GM11168 (cell line): ENCODE measurements around the gene FAM200B.

Source experiments
- in situ Hi-C: fragments of 300-500 bp; cut with MboI; formaldehyde crosslinking; loops from one replicate; pipeline ENCODE4 v1.12.0; 2022; ENCODE audit warnings: low sequenced_read_pairs; ENCODE audit not compliant: unreplicated experiment

FAM200B gene

DNA sequence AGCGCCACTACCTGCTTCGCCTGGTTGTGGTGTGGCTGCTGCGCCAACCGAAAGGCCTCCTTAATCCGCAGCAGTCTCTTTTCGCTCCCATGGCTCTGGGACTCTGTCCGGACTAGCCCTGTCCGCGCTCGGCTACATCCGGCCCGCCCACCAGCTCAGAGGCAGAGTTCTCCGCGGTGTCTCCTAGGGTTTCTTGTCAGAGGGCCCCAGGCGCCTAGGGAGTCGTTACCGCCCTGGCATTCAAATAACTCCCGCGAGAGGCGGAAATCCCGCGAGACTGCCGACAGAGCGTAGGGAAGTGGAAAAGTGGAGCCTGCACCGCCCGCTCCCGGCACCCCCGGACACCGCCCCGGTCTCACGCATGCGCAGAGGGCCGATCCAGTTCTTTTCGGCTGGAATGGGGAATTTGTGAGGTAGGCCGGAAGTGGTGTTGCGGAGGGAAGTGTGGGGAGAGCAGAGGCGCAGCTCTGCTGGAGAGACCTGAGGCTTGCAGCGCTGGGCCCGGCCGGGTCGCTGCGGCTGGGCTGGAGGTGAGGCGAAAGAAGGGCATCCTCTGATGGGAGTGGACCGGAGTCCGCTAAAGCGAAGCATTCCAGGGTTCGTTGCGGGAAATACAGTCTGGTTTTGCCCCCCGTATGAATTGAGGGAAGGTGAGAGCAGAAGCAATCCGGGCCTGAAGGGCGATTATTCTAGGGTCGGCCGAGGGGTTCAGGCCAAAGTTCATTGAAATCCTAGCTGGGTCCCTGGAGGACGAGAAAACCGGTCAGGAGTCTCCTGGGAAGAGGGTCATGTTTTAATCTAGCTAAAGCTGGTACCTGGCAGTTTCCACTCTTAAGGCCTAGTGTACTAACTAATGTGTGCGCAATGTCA, at the start of gene FAM200B:
Gene FAM200B, plus strand, starts transcription at position 456 of the 870 bp plus-strand sequence. CDS start 5,151 bp downstream, outside the sequence.
- in situ Hi-C loops: no loop called here

DNA sequence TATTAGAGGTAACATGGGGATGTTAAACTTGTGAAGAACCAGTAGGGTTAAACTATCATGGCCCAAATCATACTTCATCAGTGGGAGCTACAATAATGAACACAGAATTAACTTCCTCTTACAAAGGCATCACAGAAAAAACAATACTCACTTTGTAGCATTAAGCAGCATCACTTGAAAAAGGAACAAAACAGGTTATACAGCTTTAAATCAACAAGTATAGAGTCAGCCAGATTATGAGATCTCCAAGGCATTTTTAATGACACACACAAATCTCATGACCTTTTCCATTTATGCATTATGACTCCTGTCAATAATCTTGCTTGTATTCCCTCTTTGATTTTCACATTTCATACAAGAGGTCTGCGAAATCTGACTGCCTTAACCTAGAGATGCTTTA, 44.8 kb upstream of the FAM200B start:
- in situ Hi-C loops: loop anchor here (25.0 kb wide), 1 partner anchor 400 kb away; no protein-coding TSS in a partner anchor

DNA sequence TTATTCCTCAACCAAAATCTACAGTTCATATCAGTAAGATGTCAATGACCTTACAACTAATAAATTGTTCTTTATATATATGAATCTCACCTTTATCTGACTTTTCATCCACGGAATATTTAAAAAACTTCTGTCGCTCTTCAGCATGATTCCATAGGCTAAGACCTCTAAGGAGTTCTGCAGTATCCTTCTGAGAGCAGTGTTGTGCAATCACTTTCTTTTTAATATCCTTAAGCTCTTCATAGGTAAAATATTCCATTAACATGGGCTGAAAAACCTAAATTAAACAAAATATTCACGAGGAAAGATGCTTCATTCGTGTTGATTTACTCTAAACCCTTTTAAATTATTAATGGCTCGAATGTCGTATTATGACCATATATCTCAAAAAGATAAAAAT, 43.2 kb upstream of the FAM200B start:
- in situ Hi-C loops: loop anchor here (25.0 kb wide), 1 partner anchor 401 kb away; no protein-coding TSS in a partner anchor

DNA sequence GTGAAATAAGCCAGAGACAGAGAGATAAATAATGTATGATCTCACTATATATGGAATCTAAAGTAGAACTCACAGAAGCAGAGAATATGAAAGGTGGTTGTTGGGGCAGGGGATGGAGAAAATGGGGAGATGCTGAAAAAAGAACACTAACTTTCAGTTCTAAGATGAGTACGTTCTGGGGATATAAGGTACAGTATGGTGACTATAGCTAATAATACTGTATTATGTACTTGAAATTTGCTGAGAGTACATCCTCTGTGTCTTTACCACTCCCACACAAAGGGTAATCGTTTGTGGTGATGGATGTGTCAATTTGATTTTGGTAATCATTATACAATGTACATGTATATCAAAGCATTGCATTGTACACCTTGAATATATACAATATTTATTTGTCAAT, 33.0 kb upstream of the FAM200B start:
- in situ Hi-C loops: loop anchor here (25.0 kb wide), 1 partner anchor 411 kb away; no protein-coding TSS in a partner anchor

DNA sequence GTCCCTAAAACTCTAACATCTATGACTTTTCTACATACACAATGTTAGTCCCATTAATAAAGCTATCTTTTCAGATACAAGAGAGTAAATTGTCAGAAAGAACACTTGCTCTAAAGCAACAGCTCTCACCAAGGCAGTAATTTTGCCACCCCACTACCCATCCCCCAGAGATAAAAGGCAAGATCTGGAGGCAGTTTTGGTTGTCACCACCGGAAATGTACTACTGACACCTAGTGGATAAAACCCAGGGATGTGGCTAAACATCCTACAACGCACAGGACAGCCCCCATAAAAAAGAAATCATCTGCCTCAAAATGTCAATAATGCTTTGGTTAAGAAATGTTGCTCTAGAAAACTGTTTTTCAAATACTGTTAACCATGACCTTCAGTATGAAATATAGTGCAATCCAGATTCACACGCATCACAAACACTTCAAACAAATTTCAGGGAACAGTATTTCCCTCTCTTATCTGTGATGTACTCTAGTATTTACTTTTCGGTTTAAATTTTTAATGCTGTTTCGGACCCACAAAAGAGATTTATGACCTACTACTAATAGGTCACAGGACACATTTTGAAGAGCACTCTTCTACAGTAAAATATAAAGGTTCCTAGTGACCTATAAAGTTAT, 31.6 kb upstream of the FAM200B start:
- in situ Hi-C loops: loop anchor here (25.0 kb wide), 1 partner anchor 413 kb away; no protein-coding TSS in a partner anchor

DNA sequence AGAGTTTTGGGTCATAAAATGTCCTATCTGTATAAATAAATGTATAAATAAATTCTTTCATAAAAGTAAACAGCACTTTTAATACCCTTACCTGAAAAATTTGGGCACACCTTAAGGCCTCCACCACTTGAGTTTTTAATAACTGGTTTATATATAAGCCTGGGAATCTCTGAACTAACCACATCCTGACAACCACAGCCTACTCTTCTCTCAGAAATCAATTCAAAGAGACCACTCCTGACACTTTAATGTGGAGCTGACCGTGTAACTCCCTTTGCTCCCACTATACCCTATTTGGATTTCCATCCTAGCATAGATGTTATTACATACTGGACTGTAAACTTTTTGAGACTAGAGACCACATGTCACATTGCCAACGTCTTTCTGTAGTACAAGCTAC, 30.0 kb upstream of the FAM200B start:
- in situ Hi-C loops: no loop called here

DNA sequence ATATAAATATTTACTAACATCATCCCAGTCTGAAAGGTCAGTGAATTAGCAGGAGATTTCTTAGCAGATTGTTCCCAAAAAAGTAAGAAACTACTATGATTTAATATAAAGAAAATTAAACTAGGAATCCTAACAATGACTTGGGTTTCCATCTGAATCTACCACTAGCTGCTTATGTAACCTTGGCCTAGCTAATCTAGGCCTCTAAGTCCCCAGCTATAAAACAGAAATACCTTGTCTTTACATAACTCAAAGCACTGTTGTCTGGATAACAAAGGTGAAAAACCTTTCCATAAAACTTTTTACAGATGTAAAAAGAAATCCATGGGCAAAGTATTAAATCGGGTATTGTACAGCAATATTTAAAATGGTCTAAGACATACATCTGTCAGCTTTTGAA, 29.4 kb upstream of the FAM200B start:
- in situ Hi-C loops: no loop called here

DNA sequence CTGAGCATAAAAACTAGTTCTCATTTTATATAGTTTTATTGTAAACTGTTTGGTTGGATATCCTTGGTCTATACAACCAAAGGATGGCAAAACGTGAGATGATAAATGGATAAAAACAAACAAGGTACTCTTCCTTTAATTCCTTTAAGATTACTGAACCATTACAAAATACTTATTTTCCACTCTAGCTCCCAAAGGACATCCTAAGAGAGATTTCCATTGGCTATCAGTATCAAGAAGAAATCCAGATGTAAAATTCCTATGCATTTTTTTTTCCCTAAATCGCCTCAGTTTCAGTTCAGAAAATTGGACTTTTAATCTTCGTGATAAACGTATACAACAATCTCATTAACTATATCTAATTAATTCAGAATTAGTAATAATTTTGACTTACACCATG, 28.8 kb upstream of the FAM200B start:
- in situ Hi-C loops: no loop called here

DNA sequence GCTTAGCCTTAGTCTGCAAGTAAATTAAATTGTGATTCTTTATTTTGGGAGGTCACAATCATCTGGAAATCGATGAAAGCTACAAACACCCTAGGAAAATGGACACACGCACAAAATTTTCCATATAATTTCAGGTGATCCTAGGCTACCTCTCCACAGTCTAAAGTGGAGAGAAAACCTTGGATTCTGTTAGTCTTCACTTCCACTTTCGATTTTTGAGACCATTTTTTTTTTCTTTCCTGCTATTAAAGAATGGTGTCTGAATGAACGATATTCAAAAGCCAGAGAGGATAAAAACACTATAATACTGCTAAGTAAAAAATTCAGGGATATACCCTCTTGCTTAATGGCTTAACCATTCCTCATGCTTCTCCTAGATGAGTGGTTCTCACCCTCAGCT, 28.2 kb upstream of the FAM200B start:
- in situ Hi-C loops: no loop called here

DNA sequence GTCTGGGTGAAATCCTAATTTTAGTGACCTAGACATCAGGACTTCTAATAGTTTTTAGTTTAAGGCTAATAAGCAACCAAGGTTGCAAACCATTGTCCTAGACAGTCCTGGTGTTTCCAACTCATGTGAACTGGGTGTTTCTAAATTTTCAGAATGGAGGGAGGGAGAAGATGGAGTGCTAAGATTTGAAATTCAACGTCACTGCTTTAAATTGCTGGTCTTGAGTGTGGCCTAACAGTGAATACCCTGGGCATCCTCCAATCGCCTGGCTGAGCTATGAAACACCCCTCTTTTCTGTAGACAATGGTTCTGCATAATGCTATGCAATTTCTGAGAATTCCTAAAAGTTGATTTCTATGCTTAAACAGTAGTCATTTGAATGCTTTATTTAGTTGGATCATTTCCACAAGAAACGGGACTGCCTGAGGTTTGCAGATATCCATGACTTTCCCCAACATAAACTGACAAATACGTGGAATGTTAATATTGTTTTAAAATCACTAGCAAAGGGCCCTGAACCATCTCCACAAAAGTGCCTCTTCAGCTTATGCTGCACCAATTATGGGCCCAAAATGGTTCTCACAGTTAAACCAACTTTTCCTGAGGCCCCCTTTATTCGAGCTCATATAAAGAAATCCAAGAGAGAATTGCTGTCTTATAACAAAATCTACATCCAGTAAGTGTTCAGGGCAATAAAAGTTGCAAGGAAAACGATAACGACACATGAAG, 27.6 kb upstream of the FAM200B start:
- in situ Hi-C loops: no loop called here

DNA sequence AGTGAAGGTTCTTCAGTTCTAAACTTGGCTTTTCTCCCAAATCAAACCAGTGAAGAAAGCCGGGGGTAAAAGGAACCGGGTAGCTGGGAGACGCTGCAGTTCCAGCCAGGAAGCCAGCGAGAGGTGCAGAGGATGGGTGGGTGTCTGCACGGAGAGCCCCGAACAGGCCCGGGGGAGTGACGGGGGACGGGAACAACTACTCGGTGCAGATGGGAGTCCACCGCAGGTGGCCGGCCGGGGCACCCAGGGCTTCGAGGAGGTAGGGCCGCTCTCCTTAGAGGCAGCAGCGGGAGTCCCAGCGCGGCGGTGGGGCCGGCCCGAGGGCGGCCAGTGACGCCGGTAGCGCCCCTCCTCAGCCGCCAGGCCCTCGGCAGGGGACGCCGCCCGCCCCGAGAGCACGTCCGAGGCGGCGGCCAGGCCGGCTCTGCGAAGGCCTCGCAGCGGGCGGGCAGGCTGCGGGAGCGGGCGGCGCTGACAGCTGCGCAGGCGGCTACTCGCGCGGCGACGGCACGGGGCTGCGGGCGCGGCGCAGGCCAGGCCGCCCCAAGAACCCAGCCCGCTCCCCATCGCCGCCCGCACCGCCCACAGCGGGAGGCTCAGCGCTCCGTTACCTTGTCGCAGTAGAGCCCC, 26.9 kb upstream of the FAM200B start:
- in situ Hi-C loops: no loop called here

DNA sequence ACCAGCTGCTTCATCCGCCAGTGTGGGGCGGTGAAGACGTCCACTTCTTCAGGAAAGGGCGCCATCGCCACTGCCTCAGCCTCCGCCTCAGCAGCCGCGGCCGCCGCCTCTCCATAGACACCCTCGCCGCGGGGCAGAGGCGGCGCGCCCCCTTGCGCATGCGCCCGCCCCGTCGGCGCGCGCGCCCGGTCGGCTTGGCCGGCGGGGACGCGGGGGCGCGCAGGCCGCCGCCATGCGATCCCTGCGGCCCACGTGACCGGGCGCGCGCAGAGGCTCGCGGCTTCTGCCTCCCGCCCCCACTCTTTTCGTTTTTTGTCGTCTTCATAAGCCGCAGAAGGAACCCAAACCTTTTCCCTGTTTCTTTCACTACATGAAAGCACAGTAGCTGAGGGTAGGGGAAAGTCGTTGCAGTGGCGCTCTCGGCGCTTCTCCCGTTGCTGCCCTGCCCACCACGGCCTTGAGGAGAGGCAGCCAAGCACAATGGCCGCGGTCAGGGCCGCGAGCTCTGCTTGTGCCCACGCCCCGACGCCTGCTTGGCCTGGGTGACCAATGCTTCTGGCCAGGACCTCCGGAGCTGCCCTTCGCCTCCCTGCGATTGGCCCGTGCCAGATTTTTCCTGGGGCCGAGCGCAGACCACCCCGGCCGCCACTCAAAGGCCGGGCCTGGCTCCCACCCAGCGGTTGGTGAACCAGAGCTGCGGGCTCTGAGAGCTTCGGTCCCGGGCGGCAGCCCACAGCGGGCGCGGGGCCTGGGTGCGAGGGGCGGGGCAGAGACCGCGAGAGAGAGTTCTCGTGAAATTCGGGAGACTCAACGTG, 26.2 kb upstream of the FAM200B start, which contains the start of gene FBXL5:
Gene FBXL5, minus strand, starts transcription at position 135 of the 815 bp plus-strand sequence. Its CDS starts 70 bp downstream, at position 65.
- in situ Hi-C loops: no loop called here

DNA sequence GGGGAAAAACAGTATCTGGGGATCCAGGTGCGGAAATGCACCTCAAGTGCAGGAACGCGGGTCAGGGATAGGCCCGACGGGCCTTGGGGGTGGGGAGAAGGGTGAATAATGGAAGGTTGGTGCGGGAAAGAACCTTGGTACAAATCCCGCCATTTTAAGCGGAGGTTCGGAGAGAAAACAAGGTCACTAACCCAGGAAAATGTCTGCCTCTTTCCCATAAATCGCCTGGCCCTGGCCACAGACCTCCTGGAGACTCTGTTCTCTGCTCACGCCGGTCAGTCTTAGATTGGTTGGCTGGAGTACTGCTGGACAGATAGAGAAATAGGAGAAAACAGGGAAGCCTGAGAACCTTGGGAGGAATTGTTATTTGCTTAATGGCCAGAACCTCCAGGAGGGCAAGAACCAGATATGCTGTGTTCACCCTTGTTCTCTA, 25.6 kb upstream of the FAM200B start:
- in situ Hi-C loops: no loop called here

DNA sequence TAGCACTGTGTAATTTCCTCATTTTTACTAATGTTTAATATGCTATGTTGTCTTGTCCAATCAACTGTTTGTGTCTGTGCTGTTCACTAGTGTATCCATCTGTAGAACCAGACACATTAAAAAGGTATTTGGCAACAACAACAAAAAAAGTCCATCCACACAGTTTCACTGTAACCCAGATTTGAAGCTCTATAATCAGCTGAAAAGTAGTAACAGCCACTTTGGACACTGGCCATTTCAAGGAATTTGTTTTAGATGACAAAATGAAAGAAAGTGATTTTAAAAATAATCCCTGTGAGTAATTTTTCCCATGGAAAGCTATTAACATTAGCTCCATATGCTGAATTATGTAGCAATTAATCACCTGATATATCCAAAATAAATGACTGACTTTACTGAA, 24.3 kb upstream of the FAM200B start:
- in situ Hi-C loops: no loop called here

DNA sequence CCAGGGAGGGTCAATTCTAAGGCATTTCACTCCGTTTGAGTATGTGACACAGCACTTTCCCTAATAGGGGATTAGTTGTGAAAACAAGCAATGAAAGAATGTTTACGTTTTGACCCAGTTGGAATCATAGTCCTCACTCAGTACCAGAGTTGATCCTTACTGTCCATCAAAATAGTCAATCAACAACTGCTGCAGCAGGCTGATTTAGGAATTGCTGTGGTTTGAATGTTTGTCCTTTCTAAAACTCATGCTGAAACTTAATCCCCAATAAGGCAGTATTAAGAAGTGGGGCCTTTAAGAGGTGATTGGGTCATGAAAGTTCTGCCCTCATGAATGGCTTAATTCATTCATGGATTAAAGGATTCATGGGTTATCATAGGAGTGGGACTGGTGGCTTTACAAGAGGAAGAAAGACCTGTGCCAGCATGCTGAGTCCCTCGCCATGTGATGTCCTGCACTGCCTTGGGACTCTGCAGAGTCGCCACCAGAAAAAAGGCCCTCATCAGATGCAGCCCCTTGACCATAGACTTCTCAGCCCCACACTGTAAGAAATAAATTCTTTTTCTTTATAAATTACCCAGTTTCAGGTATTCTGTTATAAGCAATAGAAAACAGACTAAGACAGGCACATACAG, 23.4 kb upstream of the FAM200B start:
- in situ Hi-C loops: no loop called here

DNA sequence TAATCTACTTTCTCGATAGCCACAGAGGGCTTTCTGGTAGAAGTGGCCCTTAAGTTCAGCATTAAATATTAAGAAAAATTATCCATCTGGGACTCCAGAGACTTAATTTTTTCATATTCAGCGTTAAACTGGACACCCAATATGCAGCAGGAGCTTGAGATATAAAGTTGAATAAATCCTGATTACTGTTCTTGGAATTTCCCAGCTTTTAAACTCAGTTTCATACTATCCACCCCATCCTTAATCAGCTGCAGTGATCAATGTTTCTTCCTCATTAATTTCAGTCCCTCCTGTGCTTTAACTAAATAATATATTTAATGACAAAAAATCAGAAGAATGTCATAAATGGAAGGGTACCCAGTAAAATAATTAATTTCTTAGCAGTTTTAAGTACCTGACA, 22.8 kb upstream of the FAM200B start:
- in situ Hi-C loops: no loop called here

DNA sequence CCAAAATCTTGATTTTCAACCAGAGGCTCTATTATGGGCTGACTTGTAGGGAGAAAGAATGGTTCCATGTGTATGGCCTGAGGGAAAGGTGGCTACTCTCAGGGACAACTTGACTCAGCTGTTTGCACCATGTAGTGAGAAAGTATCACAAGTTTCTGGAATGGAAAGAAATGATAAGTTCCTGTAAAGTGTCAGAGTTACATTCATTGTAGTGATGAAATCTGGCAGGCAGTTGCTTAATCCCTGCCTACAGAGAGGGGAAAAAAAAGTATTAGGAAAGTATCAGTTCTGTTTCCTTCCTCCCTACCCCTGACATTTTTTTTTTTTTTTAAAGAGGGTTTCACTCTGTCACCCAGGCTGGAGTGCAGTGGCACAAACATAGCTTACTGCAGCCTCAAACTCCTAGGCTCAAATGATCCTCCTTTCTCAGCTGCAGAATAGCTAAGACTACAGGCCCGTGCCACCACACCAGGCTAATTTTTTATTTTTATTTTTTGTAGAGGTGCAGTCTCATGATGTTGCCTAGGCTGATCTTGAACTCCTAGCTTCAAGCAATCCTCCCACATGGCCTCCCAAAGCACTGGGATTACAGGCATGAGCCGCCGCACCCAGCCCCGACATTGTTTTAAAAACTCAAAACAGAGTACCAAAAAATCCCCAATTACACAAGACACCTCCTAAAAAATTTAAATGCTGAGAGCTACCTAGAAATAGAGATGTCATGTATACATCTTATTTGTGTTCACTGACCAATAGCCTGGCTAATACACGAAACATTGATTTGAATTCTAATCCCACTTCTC, 21.7 kb upstream of the FAM200B start:
- in situ Hi-C loops: no loop called here

DNA sequence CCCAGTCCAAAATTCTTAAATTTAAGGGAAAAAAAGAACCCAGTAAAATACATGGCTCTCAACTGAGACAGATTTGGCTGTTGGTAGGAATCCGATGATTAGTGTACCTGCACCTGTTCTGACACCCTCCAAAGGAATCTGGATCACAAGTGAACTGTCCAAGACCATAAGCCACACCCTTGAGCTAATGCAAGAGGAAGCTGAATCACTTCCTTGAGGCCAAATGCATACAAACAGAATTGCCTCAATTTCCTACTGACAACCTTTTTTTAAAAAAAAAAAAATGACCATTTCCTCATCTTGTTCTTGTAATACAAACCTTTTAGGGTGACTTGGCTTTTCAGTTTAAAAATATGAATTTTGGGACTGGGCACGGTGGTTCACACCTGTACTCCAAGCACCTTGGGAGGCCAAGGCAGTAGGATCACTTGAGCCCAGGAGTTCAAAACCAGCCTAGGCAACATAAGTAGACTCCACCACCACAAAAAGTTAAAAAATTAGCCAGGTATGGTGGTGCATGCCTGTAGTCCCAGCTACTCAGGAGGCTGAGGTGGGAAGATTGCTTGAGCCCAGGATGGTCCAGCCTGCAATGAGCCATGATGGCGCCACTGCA, 15.8 kb upstream of the FAM200B start:
- in situ Hi-C loops: no loop called here
